GM18951 (cell line): ENCODE data around the gene STON2.

Source experiments
- POLR2A ChIP-seq: IDR thresholded peaks from 4 replicates; pipeline ENCODE4 v1.6.1; 2011; ENCODE audit warnings: mild to moderate bottlenecking; ENCODE audit not compliant: insufficient read length, insufficient read depth; ENCODE audit errors: extremely low read depth
- in situ Hi-C: fragments of 300-500 bp; cut with MboI; formaldehyde crosslinking; loops from one replicate; pipeline ENCODE4 v1.12.0; 2022; ENCODE audit warnings: low sequenced_read_pairs, mixed read lengths, inconsistent platforms; ENCODE audit not compliant: unreplicated experiment

The STON2 gene

DNA sequence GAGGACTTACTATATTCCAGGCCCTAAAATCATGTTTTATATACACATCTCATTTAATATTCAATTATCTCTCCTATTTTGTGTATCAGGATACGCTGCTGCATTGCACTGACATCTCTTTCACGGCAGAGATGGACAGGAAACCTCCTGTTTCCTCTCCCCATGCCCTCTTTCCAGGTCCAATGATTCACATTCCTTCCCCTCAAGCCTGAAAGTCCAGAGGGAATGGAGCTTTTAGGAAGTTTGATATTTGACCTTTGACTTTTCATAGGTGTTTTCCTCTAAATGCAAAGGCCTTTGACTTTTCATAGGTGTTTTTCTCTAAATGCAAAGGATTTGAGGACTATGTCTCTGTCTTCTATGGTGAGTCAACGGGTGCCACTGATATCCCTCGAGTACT lies 89.5 kb downstream of the STON2 start:
- no peak for TF ChIP-seq POLR2A
- in situ Hi-C loops, result no loop called here

DNA sequence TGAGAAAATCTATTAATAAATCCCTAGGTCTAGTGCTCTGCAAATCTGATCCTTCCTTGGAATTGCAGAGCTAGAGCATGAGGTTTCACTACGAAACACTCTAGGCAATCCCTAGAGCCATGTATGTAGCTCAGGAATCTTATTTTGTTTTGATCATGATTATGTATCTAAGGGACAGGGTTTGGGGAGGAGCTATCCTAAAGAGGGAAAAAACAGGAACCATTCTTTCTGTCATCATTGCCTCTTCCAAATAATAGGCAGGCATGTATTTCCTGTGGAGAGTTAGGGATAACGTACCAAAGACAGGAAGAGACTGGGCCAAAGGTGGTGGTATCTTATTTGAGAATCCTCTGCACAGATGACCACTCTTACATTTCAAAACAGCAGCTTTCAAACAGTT lies 90.6 kb downstream of the STON2 start:
- in situ Hi-C loops, result no loop called here
- TF ChIP-seq POLR2A, result no peak

DNA sequence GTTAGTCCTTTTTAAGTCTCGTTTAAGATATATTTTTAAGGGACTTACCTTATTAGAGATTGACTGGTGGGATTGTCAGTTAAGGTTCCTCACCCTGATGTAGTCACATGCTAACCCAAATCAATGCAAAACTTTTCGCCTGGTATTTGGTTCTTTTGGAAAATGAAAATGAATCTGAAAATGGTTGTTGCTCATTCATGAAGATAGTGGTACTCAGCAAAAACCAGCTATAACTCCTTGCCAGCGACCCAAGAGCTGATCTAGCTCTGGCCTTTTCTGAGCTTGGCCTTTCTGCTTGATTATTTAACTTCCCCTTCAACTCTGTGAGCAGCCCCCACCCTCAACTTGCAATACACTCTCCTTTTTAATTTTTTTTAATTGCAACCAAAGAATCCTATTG lies 94.4 kb downstream of the STON2 start:
- in situ Hi-C loops, result no loop called here
- TF ChIP-seq POLR2A, result no peak

DNA sequence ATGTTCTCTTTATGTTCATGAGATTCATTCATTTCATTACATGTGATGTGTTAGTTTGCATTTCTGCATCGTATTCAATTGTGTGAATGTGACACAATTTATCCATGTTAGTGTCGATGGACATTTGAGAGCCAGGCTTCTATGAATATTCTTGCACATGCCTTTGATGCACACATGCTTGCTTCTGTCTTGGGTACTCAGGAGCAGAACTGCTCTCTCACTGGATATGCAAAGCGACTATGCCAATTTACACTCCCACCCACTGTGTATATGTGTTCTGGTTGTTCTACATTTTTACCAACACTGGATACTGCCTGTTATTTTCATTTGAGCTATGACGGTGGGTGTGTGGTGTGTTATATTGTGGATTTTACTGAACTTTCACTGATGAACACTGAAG lies 95.1 kb downstream of the STON2 start:
- in situ Hi-C loops, result no loop called here
- no peak for TF ChIP-seq POLR2A

DNA sequence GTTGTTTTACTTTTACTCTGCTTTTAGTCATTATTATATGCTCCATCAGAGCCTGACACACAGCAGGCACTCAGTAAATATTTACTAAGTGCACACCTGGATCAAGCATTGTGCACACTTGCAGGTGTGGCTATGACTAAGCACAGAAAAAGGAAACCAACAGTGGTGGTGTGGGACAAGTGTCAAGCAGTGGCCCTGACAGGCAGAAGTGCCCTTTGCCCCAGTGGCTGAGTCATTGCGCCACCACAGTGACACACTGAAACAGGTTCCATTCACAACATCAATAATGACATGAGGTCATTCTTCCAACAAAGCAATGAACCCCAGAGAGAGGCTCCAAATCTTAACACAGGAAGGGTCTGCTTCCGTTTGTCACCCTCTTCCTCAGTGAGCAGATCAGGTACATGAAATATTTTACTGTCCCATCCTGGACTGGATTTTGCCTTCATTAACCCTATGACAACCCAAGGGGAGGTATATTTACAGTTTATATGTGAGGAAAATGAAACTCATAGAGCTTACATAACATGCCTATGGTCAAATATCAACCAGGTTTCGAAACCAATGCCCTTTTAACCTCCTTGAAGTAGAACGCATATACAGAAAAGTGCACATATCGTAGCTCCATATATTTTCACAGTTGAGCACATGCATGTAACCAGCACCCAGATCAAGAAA lies 96.7 kb downstream of the STON2 start:
- in situ Hi-C loops, result no loop called here
- no peak for TF ChIP-seq POLR2A

DNA sequence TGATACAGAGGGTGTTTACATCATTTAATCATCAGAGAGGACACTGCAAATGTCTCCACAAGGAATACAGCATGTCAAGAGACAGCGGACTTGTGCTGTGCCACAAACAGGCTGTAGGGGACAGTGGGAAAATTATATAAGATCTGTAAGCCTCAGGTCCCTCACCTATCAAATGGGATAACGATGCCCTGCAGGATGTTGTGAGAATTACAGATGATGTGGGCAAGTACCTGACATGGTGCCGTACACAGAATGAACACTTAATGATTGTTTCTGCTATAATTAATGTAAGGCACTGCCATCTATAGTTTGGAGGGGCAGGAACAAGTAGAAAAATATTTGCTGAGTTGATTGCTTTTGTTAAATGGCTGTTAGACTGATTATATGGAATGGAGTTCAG lies 97.5 kb downstream of the STON2 start:
- TF ChIP-seq POLR2A, result no peak
- in situ Hi-C loops, result no loop called here

DNA sequence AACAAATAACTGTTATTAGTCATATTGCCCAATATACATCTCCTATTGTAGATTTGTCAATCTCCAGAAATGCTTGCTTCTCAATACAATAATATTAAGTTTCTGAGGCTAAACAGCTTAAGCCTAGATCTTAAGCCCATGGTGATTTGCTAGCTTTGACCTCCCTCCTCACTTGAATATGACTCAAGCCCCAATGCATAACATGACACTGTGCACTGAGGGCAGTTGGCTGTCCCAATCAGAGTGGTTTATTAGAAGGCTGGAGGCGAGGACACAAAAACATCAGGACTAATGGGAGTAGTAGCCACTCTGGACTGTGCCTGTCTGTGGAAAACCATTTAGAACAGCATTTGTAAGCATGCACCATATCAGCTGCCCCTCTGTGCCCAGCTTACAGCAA lies 98.3 kb downstream of the STON2 start:
- in situ Hi-C loops, result no loop called here
- TF ChIP-seq POLR2A, result no peak

DNA sequence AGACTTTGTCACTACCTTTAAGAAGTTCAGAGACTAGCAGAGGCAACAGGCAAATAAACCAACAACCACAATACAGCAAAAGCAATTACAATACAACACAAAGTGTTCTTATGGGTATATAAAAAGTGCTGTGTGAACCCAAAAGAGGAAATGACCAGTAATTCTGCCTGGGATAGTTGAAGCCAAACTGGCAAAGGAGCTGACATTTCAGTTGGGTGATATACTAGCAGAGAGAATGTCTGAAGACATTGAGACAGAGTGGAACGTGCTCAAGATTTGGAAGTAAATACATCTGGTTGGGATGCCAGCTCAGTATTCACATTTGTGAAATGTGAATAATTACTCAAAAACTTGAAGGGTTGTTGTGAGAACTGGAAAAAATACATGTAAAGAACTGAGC lies 98.8 kb downstream of the STON2 start:
- in situ Hi-C loops, result no loop called here
- TF ChIP-seq POLR2A, result no peak

DNA sequence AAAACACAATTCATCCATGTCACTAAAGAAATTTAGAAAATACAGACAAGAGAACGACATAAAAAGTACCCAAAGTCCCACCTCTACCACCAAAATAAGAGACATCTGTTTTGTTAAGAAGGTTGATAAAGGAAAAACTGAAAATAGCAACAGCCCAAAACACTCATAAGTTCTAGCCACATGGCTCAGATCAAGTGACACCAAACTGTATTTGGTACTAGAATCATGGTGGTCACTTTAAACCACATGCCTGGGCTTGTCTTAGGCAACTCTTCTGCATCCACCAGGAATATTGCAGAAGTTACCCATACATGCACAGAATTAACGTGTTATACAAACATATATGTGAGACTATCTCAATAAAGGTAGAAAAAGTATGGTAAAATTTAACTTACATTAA lies 101.2 kb downstream of the STON2 start:
- in situ Hi-C loops, result no loop called here
- no peak for TF ChIP-seq POLR2A

DNA sequence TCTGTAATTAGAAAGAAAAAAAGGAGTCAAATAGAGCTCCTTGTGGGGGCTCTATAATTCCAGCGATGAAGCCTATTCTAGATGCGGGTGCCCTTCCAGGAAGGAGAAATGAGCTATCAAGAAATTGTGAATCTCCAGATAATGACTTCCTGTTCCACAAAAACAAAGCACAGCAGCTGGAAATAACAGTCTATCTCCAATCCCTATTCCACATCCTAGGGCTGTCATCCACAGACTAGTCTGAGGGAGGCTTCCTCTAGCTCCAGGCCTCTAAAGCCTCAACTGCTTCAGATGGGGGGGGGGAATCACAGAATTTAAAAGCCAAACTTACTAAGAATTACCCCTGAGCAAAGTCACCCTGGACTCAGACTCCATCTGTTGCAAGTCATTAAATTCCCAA lies 102.0 kb downstream of the STON2 start:
- in situ Hi-C loops, result no loop called here
- no peak for TF ChIP-seq POLR2A

DNA sequence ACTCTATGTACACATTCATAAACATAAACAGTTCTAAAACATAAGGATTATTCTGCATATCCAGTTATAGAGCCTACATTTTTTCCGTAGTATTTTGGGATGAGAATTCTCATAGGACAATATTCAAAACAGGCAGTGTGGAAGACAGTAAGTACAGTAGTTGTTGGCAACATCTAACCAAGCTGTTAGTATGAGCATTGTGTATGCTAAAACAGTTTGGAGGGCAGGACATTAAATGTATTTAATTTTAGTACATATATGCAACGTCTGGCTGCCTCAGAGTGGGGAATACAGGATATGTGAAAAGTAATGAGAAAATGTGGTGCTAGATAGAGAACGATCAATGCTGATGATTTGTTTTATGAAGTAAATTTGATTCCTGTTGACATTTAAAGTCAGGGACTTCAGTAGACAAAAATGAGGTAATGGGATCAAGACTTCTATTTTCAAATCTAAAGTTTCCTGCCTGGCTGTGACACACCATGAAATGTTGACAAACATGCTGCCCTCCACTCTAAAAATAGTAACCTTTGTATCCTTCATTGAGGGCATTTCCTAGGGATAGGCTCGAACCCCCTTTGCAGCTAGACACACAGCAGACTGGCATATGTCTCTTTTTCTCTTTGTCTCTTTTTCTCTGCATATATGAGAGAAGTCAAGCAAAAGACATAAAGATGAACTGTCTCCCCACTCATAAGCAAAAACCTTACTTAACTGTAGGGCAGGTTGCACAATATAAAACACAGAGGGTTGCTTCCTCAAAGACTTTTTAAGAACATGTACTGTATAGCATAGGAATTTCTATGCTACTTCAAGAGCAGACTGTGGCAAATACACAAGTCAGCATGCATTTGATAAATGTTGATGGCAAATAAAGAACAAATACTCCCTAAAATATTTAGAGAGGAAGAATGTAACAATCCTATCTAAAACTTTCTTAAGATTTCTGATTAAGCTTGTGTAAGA lies 103.9 kb downstream of the STON2 start:
- TF ChIP-seq POLR2A, result no peak

DNA sequence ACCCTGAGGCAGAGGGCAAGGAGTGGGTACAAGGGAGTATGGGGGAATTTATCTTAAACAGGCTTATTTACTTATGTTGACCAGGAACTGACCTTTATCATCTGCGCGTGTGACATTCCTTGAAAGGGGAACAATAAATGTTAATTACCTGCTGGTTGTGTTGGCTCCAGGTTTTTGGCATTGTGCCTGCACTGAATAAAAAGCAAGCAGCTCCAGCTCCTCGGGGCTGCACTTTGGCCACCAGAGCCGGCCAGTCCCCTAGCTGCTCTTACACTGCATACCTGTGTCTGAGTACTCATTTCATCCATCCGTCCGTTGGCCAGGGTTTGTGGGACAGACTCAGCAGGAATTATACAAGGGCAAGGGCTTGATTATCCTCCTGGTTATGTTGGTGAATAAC lies 110.6 kb downstream of the STON2 start:
- TF ChIP-seq POLR2A, result no peak
- in situ Hi-C loops, result no loop called here

More for the DNA sequence above, 103.9 kb downstream of the STON2 start:
- in situ Hi-C loops, result no loop called here

DNA sequence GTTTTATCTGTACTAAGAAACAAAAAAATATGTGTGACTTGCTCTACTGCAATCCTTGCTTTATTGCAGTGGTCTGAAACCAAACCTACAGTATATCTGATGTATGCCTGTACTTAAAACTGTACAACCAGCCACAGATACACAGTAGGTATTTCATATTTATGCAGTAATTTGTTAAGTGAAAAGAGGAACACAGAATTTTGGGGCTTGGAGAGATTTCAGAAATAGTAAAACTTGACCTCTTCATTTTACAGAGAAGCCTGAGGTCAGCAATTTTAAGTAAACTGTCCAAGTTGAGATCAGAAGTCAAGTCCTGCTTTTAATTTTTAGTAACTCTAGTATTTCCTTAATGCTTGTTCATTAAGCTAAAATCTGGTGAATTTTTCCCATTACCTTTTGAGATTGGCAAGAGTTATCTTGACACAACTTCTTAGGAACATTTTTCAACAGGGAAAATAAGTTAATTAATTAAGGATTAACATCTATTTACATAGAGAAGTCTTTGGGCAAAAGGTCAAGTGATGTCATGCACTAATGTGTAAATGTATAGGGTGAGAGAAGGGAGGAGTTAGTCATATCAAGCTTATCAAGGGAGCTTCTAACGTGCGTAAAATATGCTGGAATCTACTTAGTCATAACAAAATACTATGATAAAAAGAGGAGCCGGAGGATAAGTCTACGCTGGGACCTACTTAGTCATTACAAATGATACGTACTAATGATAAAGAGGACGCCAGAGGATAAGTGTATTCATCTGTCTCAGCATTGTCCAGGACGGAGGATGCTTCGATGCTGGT lies 113.4 kb downstream of the STON2 start:
- in situ Hi-C loops, result no loop called here
- no peak for TF ChIP-seq POLR2A

DNA sequence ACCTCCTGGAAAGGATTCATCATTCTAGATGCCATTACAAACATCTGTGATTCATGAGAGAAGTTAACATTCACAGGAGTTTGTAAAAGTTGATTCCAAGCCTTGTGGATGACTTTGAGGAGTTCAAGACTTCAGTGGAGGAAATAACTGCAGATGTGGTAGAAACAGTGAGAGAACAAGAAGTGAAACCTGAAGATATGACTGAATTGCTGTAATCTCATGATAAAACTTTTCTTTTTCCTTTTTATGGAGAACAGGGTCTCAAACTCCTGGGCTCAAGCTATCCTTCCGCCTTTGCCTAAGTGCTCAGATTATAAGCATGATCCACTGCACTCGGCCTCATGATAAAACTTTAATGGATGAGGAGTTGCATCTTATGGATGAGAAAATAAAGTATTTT lies 114.9 kb downstream of the STON2 start:
- no peak for TF ChIP-seq POLR2A
- in situ Hi-C loops, result no loop called here

DNA sequence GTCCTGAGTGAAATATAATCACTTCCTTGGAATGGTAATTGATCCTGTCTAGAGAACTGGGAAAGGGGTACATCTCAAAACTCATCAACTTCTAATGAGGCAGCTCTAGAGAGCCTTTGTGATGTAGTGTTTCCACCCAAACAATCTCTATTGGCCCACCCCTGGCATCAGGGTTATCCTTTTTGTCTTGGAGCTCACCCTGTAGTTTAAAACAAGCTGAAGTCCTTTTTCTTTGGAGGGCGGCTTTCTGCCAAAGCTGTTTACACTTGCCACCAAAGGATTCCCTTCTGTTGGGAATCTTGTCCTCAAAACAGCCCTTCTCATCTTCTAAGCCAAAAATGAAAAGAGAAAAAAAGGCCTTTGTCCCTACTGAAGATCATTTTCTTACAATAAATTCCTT lies 118.8 kb downstream of the STON2 start:
- TF ChIP-seq POLR2A, result no peak
- in situ Hi-C loops, result no loop called here
